ENCODE results near the gene LCOR.

The LCOR gene

GRCh38 chr10:97012470-97012869 is 180.4 kb downstream of the LCOR start:
- no peak overlapping the region for H3K4me3 ChIP-seq (ENCODE audit: control insufficient read depth, low read depth, low read length)
- no peak for TF ChIP-seq CTCF (conservative IDR thresholded peaks at IDR 0.05; ENCODE audit: control insufficient read depth, insufficient read depth, low read depth, low read length)
- DNase-seq (ENCODE audit: low read depth): no peak

- TF ChIP-seq CTCF (conservative IDR thresholded peaks at IDR 0.05; ENCODE audit: control insufficient read depth, insufficient read depth, low read depth, low read length): no peak
Measured at GRCh38 chr10:97013568-97013967, 181.5 kb downstream of the LCOR start.

GRCh38 chr10:97013983-97014382 is 181.9 kb downstream of the LCOR start:
- TF ChIP-seq CTCF (conservative IDR thresholded peaks at IDR 0.05; ENCODE audit: control insufficient read depth, insufficient read depth, low read depth, low read length): no peak
- no peak for DNase-seq (ENCODE audit: low read depth)
- no peak overlapping the region for H3K4me3 ChIP-seq (ENCODE audit: control insufficient read depth, low read depth, low read length)

More at GRCh38 chr10:97013568-97013967, 181.5 kb downstream of the LCOR start:
- no peak for DNase-seq (ENCODE audit: low read depth)
- H3K4me3 ChIP-seq (ENCODE audit: control insufficient read depth, low read depth, low read length): no peak overlapping the region

DNA sequence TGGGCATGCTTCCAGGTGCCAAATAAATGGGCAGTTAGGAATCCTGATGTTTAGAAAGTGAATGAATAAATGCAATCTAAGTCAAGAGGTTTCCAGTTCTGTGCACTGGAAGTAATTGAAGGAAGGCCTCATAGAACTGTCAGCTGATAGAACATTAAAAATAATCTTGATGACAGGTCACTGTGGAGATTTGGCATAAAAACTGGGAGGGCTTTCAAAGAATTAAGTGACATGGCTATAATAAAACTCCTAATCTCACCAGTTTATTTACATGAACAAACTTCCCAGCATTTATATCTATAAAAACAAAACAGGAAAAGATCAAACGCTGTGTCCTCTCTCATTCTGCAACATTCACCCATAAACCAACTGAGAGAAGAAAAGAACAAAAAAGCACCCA is 183.1 kb downstream of the LCOR start:
- H3K4me3 ChIP-seq (ENCODE audit: control insufficient read depth, low read depth, low read length): no peak overlapping the region
- DNase-seq (ENCODE audit: low read depth): no peak
- no peak for TF ChIP-seq CTCF (conservative IDR thresholded peaks at IDR 0.05; ENCODE audit: control insufficient read depth, insufficient read depth, low read depth, low read length)

GRCh38 chr10:97016728-97017473 is 184.8 kb downstream of the LCOR start:
- no peak overlapping the region for H3K4me3 ChIP-seq (ENCODE audit: control insufficient read depth, low read depth, low read length)
- DNase-seq (ENCODE audit: low read depth): no peak
- TF ChIP-seq CTCF (conservative IDR thresholded peaks at IDR 0.05; ENCODE audit: control insufficient read depth, insufficient read depth, low read depth, low read length): no peak

- H3K4me3 ChIP-seq (ENCODE audit: control insufficient read depth, low read depth, low read length): no peak overlapping the region
- no peak for DNase-seq (ENCODE audit: low read depth)
- TF ChIP-seq CTCF (conservative IDR thresholded peaks at IDR 0.05; ENCODE audit: control insufficient read depth, insufficient read depth, low read depth, low read length): no peak
Measured at GRCh38 chr10:97017474-97017903, 185.4 kb downstream of the LCOR start.

All from fibroblast of mammary gland (primary cell).